HG03039 (cell line): ENCODE results near the gene ECHDC3.
A peak's percentile ranks its signal among the peaks of the same experiment; 100 is the strongest.

ENCODE experiments used
- ATAC-seq: cut with Tn5 transposase; IDR thresholded peaks from one replicate; pipeline ENCODE4 v1.9.1; 2021; ENCODE audit warnings: mild to moderate bottlenecking, moderate library complexity; ENCODE audit not compliant: unreplicated experiment

Gene ECHDC3

DNA sequence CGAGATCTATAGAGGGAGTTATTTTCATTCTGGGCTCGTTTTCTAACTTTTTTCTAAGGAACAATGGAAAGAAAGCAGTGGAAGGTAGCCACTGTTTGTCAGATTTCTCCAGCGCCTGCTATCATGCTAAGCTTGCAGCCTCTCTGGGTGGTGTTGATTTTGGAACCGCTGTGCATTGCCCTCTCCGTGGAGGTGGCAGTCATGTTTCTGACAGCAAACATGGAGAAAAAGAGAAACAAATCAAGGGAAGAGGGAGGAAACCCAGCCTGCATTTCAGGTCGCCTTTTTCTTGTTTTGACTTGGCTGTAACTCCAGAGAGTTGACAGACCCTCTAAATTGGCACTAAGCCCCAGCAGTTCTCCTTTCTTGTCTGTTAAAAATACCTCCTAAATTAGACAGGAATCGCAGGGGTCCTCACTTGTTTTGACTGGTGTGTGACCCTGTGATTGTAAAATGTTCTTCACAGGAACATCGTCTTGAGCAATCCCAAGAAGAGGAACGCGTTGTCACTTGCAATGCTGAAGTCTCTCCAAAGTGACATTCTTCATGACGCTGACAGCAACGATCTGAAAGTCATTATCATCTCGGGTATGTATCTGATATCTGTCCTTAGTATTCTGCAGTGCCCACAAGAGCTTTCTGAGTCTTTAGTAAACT is 4.8 kb downstream of the ECHDC3 start:
- no peak for ATAC-seq

DNA sequence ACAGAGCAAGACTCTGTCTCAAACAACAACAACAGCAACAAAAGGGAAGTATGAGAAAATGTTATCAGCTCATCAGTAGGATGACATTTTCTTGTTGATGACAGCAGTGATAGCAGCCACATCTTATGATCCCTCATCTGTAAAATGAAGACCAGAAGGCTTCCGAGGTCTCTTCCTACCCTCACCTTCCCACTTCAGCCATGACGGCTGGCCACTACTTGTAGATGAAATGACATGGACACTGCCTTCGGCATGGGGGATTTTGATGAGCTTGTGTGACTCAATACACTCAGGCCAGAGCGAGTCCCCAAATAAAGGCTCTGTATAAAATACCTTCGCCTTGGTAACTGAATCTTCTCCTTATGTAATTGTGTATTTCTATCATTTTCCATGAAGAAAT is 6.7 kb downstream of the ECHDC3 start:
- ATAC-seq, result no peak

DNA sequence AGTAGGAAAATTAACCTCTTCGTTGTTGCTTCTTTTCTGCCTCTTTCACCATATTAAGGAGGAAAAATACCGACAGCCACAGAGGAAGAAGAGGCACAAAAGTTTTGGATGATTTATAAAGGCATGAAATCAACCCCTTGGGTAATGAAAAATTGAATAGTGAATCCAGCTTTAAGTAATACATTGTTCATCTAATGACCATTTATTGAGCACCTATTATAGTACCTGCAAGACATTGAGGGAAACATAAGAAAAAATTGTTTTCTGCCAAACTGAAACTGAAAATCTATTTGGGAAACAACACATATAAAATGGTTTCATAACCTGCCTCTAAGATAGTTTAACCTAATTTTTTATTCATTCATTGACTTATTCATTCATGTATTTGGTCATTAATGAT is 8.2 kb downstream of the ECHDC3 start:
- ATAC-seq, result no peak

DNA sequence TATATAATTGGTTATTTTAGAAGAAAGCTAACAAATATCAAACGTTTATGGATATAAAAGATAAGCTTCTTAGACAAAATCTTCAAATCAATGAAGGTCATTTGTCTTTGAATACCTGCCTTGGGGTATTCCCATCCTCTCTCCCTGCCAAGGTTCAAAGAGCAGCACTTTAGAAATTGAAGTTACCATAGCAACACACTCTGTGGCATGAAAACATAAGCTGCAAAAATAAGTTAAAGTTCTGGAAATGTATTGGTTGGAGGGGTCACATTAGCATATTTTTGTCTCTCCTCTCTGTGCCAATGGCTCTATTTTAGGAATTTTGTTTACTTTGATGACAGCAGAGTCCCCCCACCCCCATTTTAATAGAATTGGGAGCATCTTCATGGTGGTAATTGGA is 12.0 kb downstream of the ECHDC3 start:
- no peak for ATAC-seq

DNA sequence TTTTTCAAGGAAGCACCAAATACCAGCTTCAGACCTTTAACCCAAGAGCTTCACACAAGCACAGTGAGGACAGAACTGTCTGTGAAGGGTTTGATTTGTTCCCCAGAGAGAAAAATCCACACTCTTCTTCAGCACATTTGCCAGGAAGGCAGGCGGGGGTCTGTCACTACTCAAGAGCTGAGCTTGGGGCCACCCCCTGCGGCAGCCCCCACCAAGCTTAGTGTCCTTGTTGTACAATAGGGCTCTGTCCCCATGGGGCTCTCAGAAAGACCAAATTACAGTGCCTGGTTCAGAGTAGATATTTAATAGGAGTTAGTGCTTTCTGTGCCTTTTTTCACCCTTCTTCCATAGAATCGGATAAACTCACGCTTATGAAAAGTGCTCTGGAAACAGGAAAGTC is 12.4 kb downstream of the ECHDC3 start:
- ATAC-seq, result no peak

DNA sequence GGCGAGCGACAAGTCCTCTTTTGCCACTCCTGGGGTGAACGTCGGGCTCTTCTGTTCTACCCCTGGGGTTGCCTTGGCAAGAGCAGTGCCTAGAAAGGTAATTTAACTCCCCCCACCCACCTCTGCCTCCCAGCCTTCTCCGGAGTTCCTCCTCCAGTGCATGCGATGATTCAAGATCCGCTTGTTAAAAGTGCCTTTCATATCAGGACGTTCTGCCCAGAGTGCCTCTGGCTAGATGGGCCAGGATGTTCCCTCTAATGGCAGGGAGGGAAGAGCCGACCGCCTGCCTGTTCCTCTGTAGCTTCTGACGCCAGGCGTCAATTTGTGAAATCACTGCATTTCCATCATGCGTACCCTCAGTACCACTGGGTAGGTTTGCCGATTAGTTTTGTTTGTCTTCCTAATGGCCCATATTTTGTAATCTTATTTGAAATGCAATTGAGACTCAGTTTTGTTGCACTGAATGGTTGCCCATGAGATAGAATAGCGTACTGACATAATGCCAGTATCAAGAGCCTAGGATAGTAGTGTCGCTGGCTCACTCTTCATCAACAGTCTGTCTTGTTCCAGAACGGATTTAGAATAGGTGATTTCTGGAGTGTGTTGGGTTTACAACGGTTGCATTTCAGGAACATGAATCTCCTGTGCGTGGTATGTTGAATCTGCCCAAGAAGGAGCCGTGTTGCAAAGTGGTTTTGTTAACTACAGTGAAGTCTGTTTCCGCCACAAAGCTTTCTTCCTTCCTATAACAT is 13.5 kb downstream of the ECHDC3 start:
- ATAC-seq, result no peak

DNA sequence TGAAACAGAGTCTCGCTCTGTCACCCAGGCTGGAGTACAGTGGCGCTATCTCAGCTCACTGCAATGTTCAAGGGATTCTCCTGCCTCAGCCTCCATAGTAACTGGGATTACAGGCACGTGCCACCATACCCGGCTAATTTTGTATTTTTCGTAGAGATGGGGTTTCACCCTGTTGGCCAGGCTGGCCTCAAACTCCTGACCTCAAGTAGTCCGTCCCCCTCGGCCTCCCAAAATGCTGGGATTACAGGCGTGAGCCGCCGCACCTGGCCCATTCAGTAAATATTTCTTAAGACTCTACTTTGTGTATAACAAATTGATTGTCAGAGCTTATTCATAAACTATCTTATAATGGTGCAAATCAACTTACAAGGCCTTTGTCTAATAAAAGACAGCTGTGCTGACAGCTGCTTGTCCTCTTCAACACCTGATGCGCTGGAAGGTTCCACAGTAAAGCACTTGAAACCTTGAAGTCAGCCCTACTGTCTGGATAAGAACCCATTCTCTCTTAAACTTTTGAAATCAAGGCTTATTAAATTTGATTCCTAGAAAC is 14.7 kb downstream of the ECHDC3 start:
- no peak for ATAC-seq

DNA sequence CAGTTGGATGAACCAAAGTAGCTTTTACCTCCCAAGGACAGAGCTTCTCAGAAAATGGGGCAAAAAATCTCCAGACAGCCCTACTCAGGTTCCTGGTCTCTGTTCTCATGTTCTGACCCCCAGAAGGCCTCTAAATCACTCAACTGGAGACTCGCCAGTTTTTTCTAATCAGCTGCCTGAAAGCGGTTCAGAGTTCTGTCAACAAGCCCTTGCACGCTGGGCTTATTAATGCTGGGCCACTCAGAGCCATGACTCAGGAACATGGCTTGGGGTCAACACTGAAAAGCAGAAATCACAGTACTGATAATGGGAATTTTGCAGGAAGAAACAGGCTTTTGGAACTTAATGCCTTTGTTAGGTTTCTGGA is 15.3 kb downstream of the ECHDC3 start:
- ATAC-seq, result no peak

DNA sequence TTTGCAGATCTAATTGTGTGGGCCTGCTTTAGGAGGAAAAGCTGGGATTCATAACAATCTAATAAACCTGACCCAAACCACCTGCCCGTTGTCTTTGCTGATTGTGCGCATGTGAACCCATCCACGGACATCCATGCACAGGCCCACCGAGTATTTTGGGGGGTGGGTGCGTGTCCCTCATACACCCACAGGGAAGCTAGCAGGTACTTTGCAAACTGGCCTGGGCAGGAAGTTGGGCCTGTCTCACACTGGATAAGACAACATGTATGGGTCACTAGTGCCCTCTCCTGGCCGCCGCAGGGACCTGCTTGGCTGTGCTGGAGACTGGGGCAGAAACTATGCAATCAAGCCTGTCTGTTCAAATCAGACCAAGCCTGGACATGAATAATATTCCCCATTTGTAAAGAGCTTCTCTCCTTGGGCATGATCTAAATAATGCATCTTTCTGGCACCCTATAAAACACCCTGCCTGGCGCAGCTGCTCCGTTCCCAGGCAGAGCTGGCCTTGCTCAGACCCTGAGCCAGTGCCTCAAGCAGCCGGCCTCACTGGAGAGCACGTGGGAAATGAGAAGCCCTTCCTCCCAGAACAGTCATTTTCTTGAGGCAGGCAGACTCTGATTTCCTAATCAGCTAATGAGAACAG is 15.8 kb downstream of the ECHDC3 start:
- ATAC-seq, result peak; percentile 91

DNA sequence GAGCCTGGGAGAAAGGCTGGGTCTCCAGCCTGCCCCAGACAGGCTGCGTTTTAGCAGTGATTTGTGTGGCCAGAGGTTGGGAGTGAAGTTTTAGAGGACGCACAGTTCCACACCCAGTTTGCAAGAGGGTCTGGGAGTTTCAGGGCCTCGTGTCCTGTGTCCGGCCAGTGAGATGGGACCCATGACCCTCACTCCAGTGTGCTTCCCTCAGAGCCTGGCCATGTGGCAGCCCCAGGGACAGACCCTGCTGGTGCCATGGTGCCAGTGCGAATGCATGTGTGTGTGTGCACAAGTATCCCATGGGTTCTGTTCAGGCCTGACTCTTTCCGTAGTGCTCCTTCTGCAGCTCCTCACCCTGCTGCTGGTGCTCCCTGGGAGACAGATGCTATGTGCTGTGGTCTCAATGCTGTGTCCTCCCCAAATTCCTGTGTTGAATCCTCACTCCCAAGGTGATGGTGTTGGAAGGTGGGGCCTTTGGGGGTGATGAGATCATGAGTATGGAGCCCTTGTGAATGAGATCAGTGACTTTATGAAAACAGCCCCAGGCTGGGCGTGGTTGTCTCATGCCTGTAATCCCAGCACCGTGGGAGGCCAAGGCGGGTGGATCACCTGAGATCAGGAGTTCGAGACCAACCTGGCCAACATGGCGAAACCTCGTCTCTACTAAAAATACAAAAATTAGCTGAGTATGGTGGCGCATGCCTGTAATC is 16.5 kb downstream of the ECHDC3 start:
- no peak for ATAC-seq

DNA sequence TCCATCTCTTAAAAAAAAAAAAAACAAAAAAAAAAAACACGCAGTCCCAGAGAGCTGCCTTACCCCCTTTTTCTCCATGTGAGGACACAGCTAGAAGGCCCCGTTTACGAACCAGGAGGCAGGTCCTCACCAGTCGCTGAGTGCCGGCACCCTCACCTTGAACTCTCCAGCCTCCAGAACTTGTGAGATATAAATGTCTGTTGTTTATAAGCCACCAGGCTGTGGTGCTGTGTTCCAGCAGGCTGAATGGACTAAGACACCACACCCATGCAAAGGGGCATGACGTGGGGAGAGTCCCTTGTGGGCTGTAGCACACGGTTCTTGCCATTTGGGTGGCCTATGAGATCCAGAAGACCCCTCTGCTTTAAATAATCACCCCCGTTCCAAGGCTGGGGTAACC is 17.2 kb downstream of the ECHDC3 start:
- ATAC-seq, result no peak

DNA sequence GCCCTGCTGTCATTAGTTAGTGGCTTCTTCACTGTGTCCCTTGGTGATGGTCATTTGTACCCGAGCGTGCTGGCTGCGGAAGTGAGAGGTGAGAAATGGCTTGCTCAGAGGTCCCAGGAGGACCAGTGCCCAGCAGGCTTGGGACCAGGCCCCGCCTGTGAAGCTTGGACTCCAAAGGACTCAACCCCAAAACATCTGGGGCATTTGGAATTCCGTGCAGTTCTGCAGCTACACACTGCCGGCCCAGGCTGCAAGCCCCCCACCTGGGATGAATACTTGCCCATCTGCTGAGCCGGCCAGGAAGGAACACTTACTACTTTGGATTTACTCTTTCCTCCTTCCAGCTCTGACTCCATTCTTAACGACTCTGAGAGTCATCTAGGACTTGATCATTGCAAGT is 18.0 kb downstream of the ECHDC3 start:
- no peak for ATAC-seq

DNA sequence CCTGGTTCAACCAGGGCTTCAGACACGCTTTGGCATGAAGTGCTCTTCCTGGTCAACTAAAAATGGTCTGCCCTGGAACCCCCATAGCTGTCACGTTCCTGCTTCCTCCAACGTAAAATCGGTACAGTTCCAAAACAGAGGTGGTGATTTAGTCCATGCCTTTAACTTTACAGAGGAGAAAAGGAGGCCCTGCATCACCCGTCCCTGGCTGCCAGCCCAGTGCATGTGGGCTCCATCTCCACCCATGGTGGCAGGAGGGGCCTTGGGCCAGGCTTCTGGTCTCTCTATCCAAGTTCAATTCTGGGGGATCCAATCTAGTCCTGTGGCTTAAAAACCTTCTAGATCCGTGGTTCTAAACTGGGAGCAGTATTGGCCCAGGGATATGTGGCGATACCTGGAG is 18.7 kb downstream of the ECHDC3 start:
- no peak for ATAC-seq

DNA sequence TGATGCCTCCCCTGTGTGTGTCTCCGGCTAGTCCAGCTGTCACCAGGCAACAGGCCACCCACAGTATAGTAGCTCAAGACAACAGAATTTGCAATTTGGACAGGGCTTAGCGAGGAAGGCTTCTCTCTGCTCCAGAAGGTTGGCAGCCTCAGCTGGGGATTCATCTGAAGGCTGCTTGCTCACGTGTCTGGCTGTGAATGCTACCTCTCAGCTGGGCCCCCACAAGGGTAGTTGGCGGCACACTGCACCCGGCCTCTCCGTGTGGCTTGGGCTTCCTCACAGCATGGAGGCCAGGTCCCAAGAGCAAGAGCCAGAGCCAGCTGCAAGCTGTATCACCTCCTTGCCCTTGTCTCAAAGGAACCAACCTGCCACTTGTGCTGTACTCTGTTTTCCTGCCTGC is 19.2 kb downstream of the ECHDC3 start:
- no peak for ATAC-seq

DNA sequence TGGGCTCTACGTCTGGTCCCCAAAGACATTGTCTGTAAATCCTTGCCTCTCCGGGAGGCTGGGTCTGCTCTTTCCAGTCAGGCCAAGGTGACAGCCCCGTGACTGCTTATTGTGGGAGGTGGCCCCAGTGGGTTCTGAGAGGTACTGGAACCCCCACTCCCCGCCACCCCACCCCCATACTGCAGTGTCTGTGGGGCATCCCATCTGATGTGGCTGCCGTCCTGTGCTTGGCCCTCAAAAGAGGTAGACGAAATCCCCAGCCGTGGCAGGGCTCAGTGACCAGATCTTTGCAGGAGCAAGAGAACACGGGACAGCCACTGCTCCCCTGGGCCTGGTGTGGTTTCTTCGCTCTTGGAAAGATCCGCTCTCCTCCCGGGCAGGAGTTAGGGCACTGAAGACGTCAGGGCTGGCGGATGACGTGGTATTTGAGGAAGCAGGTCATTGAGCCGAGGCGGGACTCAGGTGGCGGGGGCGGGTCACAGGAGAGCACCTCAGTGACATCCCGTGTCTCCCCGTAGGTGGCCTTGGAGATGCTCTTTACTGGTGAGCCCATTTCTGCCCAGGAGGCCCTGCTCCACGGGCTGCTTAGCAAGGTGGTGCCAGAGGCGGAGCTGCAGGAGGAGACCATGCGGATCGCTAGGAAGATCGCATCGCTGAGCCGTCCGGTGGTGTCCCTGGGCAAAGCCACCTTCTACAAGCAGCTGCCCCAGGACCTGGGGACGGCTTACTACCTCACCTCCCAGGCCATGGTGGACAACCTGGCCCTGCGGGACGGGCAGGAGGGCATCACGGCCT is 20.7 kb downstream of the ECHDC3 start:
- ATAC-seq, result no peak

DNA sequence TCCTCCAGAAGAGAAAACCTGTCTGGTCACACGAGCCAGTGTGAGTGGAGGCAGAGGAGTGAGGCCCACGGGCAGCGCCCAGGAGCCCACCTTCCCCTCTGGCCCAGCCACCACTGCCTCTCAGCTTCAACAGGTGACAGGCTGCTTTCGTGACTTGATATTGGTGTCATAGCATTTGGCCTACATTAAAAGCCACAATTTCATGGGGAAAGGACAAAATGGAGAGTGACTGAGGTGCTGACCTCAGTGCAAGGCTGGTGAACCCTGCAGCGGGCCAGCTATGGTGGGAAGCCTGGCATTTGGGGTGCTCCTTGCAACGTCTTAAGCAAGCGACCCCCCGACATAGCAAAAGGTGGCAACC is 21.3 kb downstream of the ECHDC3 start:
- ATAC-seq, result no peak

DNA sequence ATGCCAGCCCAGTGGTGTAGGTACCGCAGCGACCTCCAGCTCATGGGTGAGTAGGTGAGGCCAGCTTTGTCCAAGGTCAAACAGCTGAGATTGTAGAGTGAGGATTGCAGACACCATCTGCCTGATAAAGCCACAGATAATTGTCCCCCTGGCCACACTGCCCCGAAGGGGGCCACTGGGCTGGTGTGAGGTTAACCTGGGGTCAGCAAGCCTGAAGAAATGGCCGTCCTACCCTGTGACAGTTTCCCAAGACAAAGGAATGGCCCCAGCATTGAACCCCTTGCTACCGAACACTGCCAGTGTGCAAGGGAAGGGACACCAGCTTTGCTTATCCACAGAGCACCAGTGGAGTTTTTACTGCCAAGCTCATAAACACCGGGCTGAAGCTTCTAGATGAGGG is 23.0 kb downstream of the ECHDC3 start:
- ATAC-seq, result no peak

DNA sequence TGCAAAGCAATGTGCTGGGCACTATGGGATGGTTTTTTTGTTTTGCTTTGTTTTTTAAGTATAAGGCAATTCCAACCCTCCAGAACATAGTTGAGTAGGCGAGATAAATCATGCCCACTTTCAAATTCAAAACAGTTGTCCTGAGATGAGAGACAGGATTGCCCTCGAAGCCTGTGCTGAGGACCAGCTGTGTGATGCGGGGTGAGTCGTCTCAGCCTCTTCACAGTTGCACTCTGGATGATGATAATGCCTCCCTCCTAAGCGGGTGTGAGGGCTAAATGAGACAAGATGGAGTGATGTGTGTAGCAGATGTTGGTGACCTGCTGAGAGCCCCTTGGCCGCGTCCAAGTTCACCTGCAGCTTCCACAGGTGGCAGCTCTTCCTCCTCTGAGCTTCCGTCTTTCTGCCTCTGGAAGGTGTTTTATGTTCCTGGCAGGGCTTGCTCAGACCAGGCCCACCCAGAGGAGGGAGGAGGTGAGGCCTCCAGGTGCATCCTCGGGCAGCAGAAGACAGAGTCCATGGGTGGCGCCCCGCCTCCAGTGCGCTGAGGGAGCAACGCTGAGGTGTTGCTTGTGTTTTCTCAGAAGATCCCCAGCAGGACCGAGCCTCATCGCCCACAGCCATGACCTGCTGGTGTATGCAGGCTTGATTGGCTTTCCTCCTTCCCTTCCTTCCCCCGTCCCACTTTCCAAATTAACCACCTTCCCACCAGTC is 30.6 kb downstream of the ECHDC3 start:
- no peak for ATAC-seq

DNA sequence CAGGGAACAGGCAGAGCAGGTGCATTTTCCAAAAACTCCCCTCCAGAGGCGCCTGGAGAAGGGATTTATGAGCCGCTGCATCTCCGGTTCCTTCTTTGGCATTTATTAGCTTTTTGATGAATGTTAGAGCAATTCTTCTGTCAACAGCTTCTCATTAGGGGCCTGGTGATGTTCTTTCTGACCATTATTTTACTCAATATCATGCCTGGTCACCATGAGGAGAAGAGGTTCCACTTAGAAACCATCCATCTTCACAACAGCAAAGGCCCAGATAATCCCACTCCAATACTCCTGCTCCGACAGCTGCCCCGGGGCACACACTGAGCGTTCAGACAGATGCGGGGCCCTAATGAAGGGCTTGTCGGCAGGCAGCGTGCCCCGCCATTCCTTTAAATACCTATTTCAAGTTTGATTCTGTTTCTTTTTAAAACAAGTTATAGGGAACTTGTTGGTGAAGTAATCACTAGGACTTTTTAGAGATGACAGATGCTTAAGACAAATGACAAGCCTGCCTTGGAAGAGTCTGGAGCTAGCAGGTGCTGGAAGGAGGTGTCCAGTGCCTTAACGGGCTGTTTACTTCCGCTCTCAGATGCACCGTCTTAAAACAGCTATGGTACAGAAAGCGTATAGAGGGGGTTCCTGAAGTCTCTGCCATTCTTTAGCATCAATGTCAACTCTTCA is 31.7 kb downstream of the ECHDC3 start:
- ATAC-seq, result no peak

DNA sequence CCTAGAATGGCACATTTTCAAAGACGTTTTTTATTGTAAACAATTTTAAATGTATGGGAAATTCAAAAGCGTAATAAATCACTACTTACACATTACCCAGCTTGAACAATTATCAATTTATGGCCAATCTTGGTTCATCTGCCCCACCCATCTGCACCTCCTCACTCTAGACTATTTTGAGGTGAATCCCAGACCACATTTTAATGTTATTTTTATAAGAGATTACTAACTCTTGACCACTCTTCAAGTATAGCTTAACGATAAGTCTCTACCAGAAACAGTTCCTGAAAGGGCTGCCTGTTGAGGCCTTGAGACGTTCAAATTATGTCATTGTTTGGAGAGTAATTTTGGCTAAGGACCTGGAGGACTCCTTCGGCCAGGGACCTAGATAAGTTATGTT is 33.2 kb downstream of the ECHDC3 start:
- ATAC-seq, result no peak
